ENCODE results near the gene PPIP5K2.

GRCh38 chr5:103102234-103102633 is 17.9 kb upstream of the PPIP5K2 start:
- TF ChIP-seq POLR2AphosphoS5 (IDR thresholded peaks at IDR 0.05) (no peak), CTCF (IDR thresholded peaks at IDR 0.05) (no peak), POLR2A (IDR thresholded peaks at IDR 0.05) (no peak), EP300 (IDR thresholded peaks at IDR 0.05; ENCODE audit: low read depth) (no peak)

Data from transverse colon (tissue), 4 donors.